Vagina (tissue), 2 donors: ENCODE results near the gene SP1.

Experiments
- CTCF ChIP-seq, 3 experiments: fragments of 450-650 bp in 2 of 3; fragments of 200-600 bp in 1 of 3; sonication (generic) in 1 of 3; IDR thresholded peaks; one replicate each; pipeline ENCODE4 v1.5.1; 2017 to 2019; ENCODE audit warnings: antibody characterized with exemption in 3 of 3, mild to moderate bottlenecking in 2 of 3, moderate library complexity in 2 of 3
- POLR2A ChIP-seq, 2 donors: fragments of 450-650 bp; IDR thresholded peaks; one replicate each; pipeline ENCODE4 v1.6.1; 2017; ENCODE audit warnings: antibody characterized with exemption in 2 of 2, mild to moderate bottlenecking in 2 of 2, moderate library complexity in 2 of 2
- POLR2AphosphoS5 ChIP-seq, 2 donors: sonication (generic); formaldehyde crosslinking; IDR thresholded peaks; one replicate each; pipeline ENCODE4 v1.9.0; 2017; ENCODE audit warnings: antibody characterized with exemption in 2 of 2, mild to moderate bottlenecking in 2 of 2, low read depth in 1 of 2; ENCODE audit not compliant: insufficient read depth in 1 of 2

- no peak for TF ChIP-seq CTCF (IDR thresholded peaks at IDR 0.05)
- TF ChIP-seq POLR2A (IDR thresholded peaks at IDR 0.05): no peak
- no peak for TF ChIP-seq POLR2AphosphoS5 (IDR thresholded peaks at IDR 0.05; ENCODE audit: insufficient read depth in 1 of 2, low read depth in 1 of 2)
These were observed 3.2 kb upstream of the SP1 start for GRCh38 chr12:53376747-53377146.
